Measurements from ENCODE around the gene C1QBP.

GRCh38 chr17:5481451-5481850 is 42.5 kb upstream of the C1QBP start:
- TF ChIP-seq CTCF (IDR thresholded peaks at IDR 0.05) (no peak), REST (IDR thresholded peaks at IDR 0.05; ENCODE audit: insufficient read depth in 1 of 2, low read depth in 2 of 2, low read length in 1 of 2) (no peak)

All from Panc1 (cell line).